Neural crest cell (in vitro differentiated cells): ENCODE measurements around the gene PCNX3. TPM values are rescaled to one million over a fixed set of nuclear protein-coding genes. Genes with fewer than 3 reads are reported as not detected.
A peak's percentile ranks its signal among the peaks of the same experiment; 100 is the strongest.

Experiments used
- DNase-seq: peaks from one replicate; pipeline ENCODE4 v3.0.0; 2021; ENCODE audit warnings: low read depth, mixed read lengths, low spot score
- H3K27ac Mint-ChIP-seq: one replicate; pipeline ENCODE4 v1.8.0; 2021; ENCODE audit warnings: mild to moderate bottlenecking, mixed read lengths; ENCODE audit not compliant: unreplicated experiment
- H3K27me3 Mint-ChIP-seq: 2 replicates; pipeline ENCODE4 v1.8.0; 2021; ENCODE audit warnings: low read depth, mild to moderate bottlenecking, mixed read lengths
- H3K36me3 Mint-ChIP-seq: 2 replicates; pipeline ENCODE4 v1.8.0; 2021; ENCODE audit warnings: low read depth, mild to moderate bottlenecking, mixed read lengths
- H3K4me1 Mint-ChIP-seq: 2 replicates; pipeline ENCODE4 v1.8.0; 2021; ENCODE audit warnings: mixed read lengths
- H3K4me3 Mint-ChIP-seq: one replicate; pipeline ENCODE4 v1.8.0; 2021; ENCODE audit warnings: mild to moderate bottlenecking, mixed read lengths
- H3K9me3 Mint-ChIP-seq: 2 replicates; pipeline ENCODE4 v1.8.0; 2021; ENCODE audit warnings: mixed read lengths
- CTCF ChIP-seq: fragments of 200-600 bp; sonication (generic); conservative IDR thresholded peaks from 2 replicates; pipeline ENCODE4 v1.5.0; 2021; ENCODE audit warnings: antibody characterized with exemption, mild to moderate bottlenecking
- total RNA-seq: library from RNA; stranded (reverse); gene quantifications from 2 replicates; pipeline ENCODE4 v1.2.1, GENCODE V29; 2021

PCNX3 gene
- total RNA-seq, 1 donor from 2014 or later = 58.2 TPM

- no peak for TF ChIP-seq CTCF
- Mint-ChIP-seq H3K27ac (no peak within 1 kb of the TSS), H3K36me3 (peaks cover 5% of the 10 kb centered on the region), H3K27me3 (peaks cover 26% of the 10 kb centered on the region), H3K4me1 (peaks cover 56% of the 10 kb centered on the region), H3K4me3 (peak within 1 kb of the TSS; percentile 89), H3K9me3 (no peaks in the 10 kb centered on the region)
- no peak for DNase-seq
Observed at GRCh38 chr11:65575568-65576231, 39.9 kb upstream of the PCNX3 start, which contains the start of gene EHBP1L1. Gene EHBP1L1, plus strand, starts transcription at chr11:65576053. Its CDS starts 250 bp downstream, at chr11:65576303.

- Mint-ChIP-seq H3K36me3 (peaks cover 5% of the 10 kb centered on the region), H3K27me3 (peaks cover 26% of the 10 kb centered on the region), H3K9me3 (no peaks in the 10 kb centered on the region), H3K4me1 (peaks cover 52% of the 10 kb centered on the region), H3K4me3 (peak overlapping the region; percentile 65), H3K27ac (no peak overlapping the region)
- no peak for DNase-seq
- TF ChIP-seq CTCF = no peak
Observed at GRCh38 chr11:65576232-65576866, 39.2 kb upstream of the PCNX3 start.

GRCh38 chr11:65576867-65577755 lies 38.5 kb upstream of the PCNX3 start:
- no peaks in the 10 kb centered on the region for H3K9me3 Mint-ChIP-seq
- H3K27ac Mint-ChIP-seq = no peak overlapping the region
- H3K36me3 Mint-ChIP-seq = peaks cover 5% of the 10 kb centered on the region
- peaks cover 45% of the 10 kb centered on the region for H3K4me1 Mint-ChIP-seq
- H3K4me3 Mint-ChIP-seq = peak overlapping the region; percentile 81
- H3K27me3 Mint-ChIP-seq = peaks cover 26% of the 10 kb centered on the region
- no peak for TF ChIP-seq CTCF
- no peak for DNase-seq

GRCh38 chr11:65577756-65578109 lies 37.8 kb upstream of the PCNX3 start:
- Mint-ChIP-seq H3K4me1 (peaks cover 42% of the 10 kb centered on the region), H3K4me3 (peak overlapping the region; percentile 81), H3K36me3 (peaks cover 5% of the 10 kb centered on the region), H3K27ac (no peak overlapping the region), H3K9me3 (no peaks in the 10 kb centered on the region), H3K27me3 (peaks cover 26% of the 10 kb centered on the region)
- no peak for TF ChIP-seq CTCF
- DNase-seq = no peak

- TF ChIP-seq CTCF = no peak
- Mint-ChIP-seq H3K4me3 (peak overlapping the region; percentile 81), H3K9me3 (no peaks in the 10 kb centered on the region), H3K36me3 (peaks cover 5% of the 10 kb centered on the region), H3K4me1 (peaks cover 42% of the 10 kb centered on the region), H3K27ac (peak overlapping the region; percentile 40), H3K27me3 (peaks cover 26% of the 10 kb centered on the region)
- DNase-seq = no peak
Observed at GRCh38 chr11:65578134-65578533, 37.4 kb upstream of the PCNX3 start.
